Stimulated activated CD8-positive, alpha-beta memory T cell treated with anti-CD3 and anti-CD28 coated beads, Interleukin-4, amount 100 ng/mL, for 24 hours (primary cell): ENCODE data around the gene ZDHHC14.
"Not testable (repeated sequence)": the region's sequence is repeated elsewhere in the genome, so short reads cannot be mapped to it uniquely, and the experiment has no call there.

Source experiments
- DNase-seq: peaks from one replicate; pipeline ENCODE4 v3.0.0-alpha.2; 2020; ENCODE audit warnings: low read depth

ZDHHC14 gene

GRCh38 chr6:157467339-157467738 lies 86.3 kb downstream of the ZDHHC14 start:
- DNase-seq, result not testable (repeated sequence)

- no peak for DNase-seq
Measured at GRCh38 chr6:157468054-157468453, 87.1 kb downstream of the ZDHHC14 start.

- no peak for DNase-seq
Measured at GRCh38 chr6:157468574-157468973, 87.6 kb downstream of the ZDHHC14 start.

GRCh38 chr6:157469378-157469777 lies 88.4 kb downstream of the ZDHHC14 start:
- no peak for DNase-seq

GRCh38 chr6:157471077-157471686 lies 90.2 kb downstream of the ZDHHC14 start:
- no peak for DNase-seq

GRCh38 chr6:157471895-157472686 lies 91.1 kb downstream of the ZDHHC14 start:
- no peak for DNase-seq

- DNase-seq, result no peak
Measured at GRCh38 chr6:157476797-157477196, 95.8 kb downstream of the ZDHHC14 start.

GRCh38 chr6:157478926-157479325 lies 97.9 kb downstream of the ZDHHC14 start:
- no peak for DNase-seq

GRCh38 chr6:157479464-157480303 lies 98.7 kb downstream of the ZDHHC14 start:
- DNase-seq, result no peak

GRCh38 chr6:157481189-157481864 lies 100.3 kb downstream of the ZDHHC14 start:
- DNase-seq, result no peak

- DNase-seq, result no peak
Measured at GRCh38 chr6:157481865-157482249, 100.9 kb downstream of the ZDHHC14 start.

GRCh38 chr6:157483770-157484169 lies 102.8 kb downstream of the ZDHHC14 start:
- DNase-seq, result no peak

GRCh38 chr6:157484181-157484580 lies 103.2 kb downstream of the ZDHHC14 start:
- no peak for DNase-seq

- DNase-seq, result no peak
Measured at GRCh38 chr6:157486572-157486971, 105.6 kb downstream of the ZDHHC14 start.

GRCh38 chr6:157487110-157487773 lies 106.3 kb downstream of the ZDHHC14 start:
- no peak for DNase-seq

- DNase-seq, result no peak
Measured at GRCh38 chr6:157488058-157488457, 107.1 kb downstream of the ZDHHC14 start.

GRCh38 chr6:157488716-157489118 lies 107.7 kb downstream of the ZDHHC14 start:
- no peak for DNase-seq

- no peak for DNase-seq
Measured at GRCh38 chr6:157490611-157491269, 109.8 kb downstream of the ZDHHC14 start.

GRCh38 chr6:157491571-157492232 lies 110.7 kb downstream of the ZDHHC14 start:
- DNase-seq, result no peak

- no peak for DNase-seq
Measured at GRCh38 chr6:157492249-157492648, 111.3 kb downstream of the ZDHHC14 start.

- DNase-seq, result no peak
Measured at GRCh38 chr6:157492741-157493140, 111.8 kb downstream of the ZDHHC14 start.
